Measurements from ENCODE around the gene PARVB. TPM values are rescaled to one million over a fixed set of nuclear protein-coding genes. Genes with fewer than 3 reads are reported as not detected.
A peak's percentile ranks its signal among the peaks of the same experiment; 100 is the strongest.

The PARVB gene
- total RNA-seq, 4 donors from 2014 or later = 27.7 to 88.5 (median 41.7) TPM

DNA sequence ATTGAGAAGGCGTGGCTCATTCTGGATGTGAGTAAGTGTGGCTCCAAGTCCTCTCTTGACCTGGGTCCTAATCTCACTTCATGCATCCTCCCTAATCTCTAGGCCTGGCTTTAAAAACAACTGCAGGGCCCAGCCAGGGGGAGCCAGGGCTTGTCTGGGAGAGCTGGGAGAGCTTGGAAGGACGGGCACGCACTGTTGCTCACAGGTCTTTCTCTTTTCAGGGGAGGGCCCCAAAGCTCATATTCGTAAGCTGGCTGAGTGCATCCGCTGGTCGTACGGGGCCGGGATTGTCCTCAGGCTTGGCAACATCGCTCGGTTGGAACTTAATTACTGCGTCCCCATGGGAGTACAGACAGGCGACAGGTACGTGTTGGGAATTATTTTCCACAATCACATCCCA lies 34.1 kb upstream of the PARVB start:
- H3K9me3 ChIP-seq = no peaks in the 10 kb centered on the region
- no peaks in the 10 kb centered on the region for H3K4me1 ChIP-seq
- DNase-seq = no peak
- intact Hi-C loops (cut with DNase I; ENCODE audit: low total_unique reads) = loop anchor here (5.0 to 10.0 kb wide), 2 partner anchors 75 to 637 kb away; no protein-coding TSS in a partner anchor
- H3K4me3 ChIP-seq = no peak overlapping the region
- no peak overlapping the region for H3K27ac ChIP-seq
- H3K36me3 ChIP-seq = no peaks in the 10 kb centered on the region
- no peaks in the 10 kb centered on the region for H3K27me3 ChIP-seq
- no peak for TF ChIP-seq POLR2A (IDR thresholded peaks at IDR 0.05)
- no peak for TF ChIP-seq CTCF (IDR thresholded peaks at IDR 0.05)

GRCh38 chr22:43991316-43992020 lies 32.6 kb upstream of the PARVB start:
- Histone ChIP-seq H3K27me3 (no peaks in the 10 kb centered on the region), H3K4me1 (no peaks in the 10 kb centered on the region), H3K4me3 (no peak overlapping the region), H3K9me3 (no peaks in the 10 kb centered on the region), H3K27ac (no peak overlapping the region), H3K36me3 (no peaks in the 10 kb centered on the region)
- no peak for DNase-seq
- intact Hi-C loops (cut with DNase I; ENCODE audit: low total_unique reads) = loop anchor here (5.0 to 10.0 kb wide), 2 partner anchors 73 to 636 kb away; no protein-coding TSS in a partner anchor
- TF ChIP-seq CTCF (IDR thresholded peaks at IDR 0.05) (no peak), POLR2A (IDR thresholded peaks at IDR 0.05) (no peak)

- no peak overlapping the region for H3K27ac ChIP-seq
- no peaks in the 10 kb centered on the region for H3K4me1 ChIP-seq
- TF ChIP-seq POLR2A (IDR thresholded peaks at IDR 0.05) = no peak
- no peak for TF ChIP-seq CTCF (IDR thresholded peaks at IDR 0.05)
- no peak overlapping the region for H3K4me3 ChIP-seq
- no peaks in the 10 kb centered on the region for H3K36me3 ChIP-seq
- H3K9me3 ChIP-seq = no peaks in the 10 kb centered on the region
- intact Hi-C loops (cut with DNase I; ENCODE audit: low total_unique reads) = loop anchor here (5.0 to 10.0 kb wide), 2 partner anchors 72 to 635 kb away; no protein-coding TSS in a partner anchor
- no peak for DNase-seq
- no peaks in the 10 kb centered on the region for H3K27me3 ChIP-seq
Observed at GRCh38 chr22:43992331-43992821, 31.7 kb upstream of the PARVB start.

- H3K36me3 ChIP-seq = no peaks in the 10 kb centered on the region
- peak; percentile 47 to 64 for DNase-seq
- no peak overlapping the region for H3K4me3 ChIP-seq
- no peak for TF ChIP-seq POLR2A (IDR thresholded peaks at IDR 0.05)
- peak; percentile 88 to 97 (median 90) for TF ChIP-seq CTCF (IDR thresholded peaks at IDR 0.05)
- H3K9me3 ChIP-seq = no peaks in the 10 kb centered on the region
- no peaks in the 10 kb centered on the region for H3K27me3 ChIP-seq
- H3K27ac ChIP-seq = no peak overlapping the region
- intact Hi-C loops (cut with DNase I; ENCODE audit: low total_unique reads) = loop anchor here (5.0 to 10.0 kb wide), 2 partner anchors 72 to 634 kb away; no protein-coding TSS in a partner anchor
- H3K4me1 ChIP-seq = no peaks in the 10 kb centered on the region
Observed at GRCh38 chr22:43993072-43993760, 30.9 kb upstream of the PARVB start.

DNA sequence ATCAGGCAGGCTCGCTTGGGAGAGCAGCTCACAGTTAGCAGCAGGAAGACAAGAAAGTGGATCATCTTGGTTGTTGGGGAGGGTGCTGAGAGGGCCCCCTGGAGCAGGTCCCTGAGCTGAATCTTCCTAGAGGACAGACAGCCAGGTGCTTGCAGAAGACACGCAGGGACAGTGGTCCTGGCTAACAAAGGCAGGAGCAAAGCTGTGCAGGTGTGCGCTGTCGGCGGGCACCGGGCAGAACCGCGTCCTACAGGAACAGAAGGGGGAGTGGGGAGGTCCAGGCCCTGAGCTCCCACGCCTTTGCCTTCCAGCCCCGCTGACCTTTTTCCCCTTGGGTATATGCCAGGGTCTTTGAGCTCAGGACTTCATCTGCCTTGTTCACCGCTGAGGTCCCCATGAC lies 30.1 kb upstream of the PARVB start:
- TF ChIP-seq POLR2A (IDR thresholded peaks at IDR 0.05) (no peak), CTCF (IDR thresholded peaks at IDR 0.05) (no peak)

More for the DNA sequence above, 30.1 kb upstream of the PARVB start:
- Histone ChIP-seq H3K4me1 (no peaks in the 10 kb centered on the region), H3K27me3 (no peaks in the 10 kb centered on the region), H3K27ac (no peak overlapping the region), H3K4me3 (no peak overlapping the region), H3K9me3 (no peaks in the 10 kb centered on the region), H3K36me3 (no peaks in the 10 kb centered on the region)
- DNase-seq = no peak
- intact Hi-C loops (cut with DNase I; ENCODE audit: low total_unique reads) = loop anchor here (5.0 to 10.0 kb wide), 2 partner anchors 71 to 633 kb away; no protein-coding TSS in a partner anchor

All from uterus (tissue), 4 donors.